D341Med (cell line): Measurements from ENCODE around the gene UNC45A.
"Not testable (repeated sequence)": the region's sequence is repeated elsewhere in the genome, so short reads cannot be mapped to it uniquely, and the experiment has no call there.

Source experiments
- DNase-seq: peaks from one replicate; pipeline ENCODE4 v3.0.0; 2012; ENCODE audit warnings: low spot score

UNC45A gene

DNA sequence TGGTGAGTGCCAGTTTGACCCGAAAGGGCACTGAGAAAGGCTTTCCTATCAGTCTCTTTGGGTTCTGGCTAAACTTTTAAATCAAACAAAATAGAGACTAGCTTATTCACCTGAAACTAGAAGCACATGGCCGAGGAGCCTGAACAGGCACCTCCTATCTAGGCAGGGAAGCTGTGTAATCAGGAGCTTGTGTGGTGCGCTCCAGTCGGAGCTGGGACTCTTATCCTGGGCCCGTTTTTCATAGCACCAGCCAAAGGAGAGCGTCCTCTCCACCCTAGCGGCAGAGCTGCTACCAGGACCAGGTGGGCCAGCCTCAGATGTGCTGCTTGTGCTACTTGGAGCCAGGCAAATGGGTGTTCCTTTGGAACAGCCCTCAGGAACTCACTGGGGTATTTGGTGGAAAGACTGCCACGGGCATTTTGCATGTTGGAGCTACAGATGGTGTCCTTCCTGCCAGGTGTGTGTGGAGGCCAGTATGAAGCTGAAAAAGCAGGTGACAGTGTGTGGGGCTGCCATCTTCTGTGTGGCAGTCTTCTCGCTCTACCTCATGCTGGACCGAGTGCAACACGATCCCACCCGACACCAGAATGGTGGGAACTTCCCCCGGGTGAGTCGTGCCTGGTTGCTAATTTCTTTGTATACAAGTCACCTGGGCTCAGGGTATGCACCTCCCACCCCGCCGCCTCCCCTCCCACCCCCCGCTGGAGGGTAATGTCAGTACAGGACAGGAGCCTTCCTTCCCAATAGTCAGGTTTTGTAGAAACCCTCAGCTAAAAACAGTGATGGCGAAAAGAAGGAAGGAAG is 31.1 kb upstream of the UNC45A start:
- no peak for DNase-seq

- DNase-seq = no peak
Measured at GRCh38 chr15:90904746-90905145, 30.3 kb upstream of the UNC45A start.

DNA sequence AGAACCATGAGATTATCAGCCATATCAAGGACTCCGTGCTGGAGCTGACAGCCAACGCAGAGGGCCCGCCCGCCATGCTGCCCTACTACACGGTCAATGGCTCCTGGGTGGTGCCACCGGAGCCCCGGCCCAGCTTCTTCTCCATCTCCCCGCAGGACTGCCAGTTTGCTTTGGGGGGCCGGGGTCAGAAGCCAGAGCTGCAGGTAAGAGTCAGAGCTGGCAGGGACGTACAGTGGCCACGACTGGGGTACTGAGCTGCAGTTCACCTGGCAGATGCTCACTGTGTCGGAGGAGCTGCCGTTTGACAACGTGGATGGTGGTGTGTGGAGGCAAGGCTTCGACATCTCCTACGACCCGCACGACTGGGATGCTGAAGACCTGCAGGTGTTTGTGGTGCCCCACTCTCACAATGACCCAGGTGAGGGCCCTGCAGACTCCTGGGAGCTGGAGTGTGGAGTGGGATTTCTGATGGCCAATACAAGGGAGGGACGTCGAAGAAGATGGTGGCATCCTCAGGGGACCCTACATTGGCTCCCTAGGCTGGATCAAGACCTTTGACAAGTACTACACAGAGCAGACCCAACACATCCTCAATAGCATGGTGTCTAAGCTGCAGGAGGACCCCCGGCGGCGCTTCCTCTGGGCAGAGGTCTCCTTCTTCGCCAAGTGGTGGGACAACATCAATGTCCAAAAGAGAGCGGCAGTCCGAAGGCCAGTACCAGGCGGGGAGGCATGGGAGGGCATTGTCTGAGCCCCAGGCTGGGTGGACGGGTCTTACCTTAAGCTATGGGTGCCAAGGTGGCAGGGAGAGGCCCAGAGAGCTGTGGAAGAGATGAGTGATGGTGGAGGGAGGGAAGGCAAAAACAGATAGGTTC is 29.5 kb upstream of the UNC45A start:
- DNase-seq = no peak

GRCh38 chr15:90906181-90906849 is 28.8 kb upstream of the UNC45A start:
- no peak for DNase-seq

DNA sequence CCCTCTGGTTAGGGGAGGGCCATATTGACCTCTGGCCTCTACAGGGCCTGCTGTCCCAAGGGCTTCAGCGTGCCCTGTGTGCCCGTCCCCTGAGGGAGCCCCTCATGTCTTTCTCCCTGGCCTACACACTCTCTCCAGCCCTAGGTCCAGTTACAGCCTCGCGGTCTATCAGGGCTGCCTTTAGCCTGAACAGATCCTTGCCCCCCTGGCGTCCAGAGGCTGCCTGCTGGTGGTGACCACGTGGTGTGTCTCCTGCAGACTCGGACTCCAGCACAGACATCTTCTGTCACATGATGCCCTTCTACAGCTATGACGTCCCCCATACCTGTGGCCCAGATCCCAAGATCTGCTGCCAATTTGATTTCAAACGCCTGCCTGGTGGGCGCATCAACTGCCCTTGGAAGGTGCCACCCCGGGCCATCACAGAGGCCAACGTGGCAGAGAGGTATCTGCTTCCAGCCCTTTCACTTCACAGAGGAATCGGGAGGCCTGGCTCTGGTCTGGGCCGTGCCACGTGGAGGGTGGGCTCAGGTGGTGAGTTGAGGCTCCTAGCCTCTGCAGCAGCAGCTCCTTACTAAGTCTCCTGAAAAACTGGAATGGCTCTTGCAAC is 27.9 kb upstream of the UNC45A start:
- no peak for DNase-seq

DNA sequence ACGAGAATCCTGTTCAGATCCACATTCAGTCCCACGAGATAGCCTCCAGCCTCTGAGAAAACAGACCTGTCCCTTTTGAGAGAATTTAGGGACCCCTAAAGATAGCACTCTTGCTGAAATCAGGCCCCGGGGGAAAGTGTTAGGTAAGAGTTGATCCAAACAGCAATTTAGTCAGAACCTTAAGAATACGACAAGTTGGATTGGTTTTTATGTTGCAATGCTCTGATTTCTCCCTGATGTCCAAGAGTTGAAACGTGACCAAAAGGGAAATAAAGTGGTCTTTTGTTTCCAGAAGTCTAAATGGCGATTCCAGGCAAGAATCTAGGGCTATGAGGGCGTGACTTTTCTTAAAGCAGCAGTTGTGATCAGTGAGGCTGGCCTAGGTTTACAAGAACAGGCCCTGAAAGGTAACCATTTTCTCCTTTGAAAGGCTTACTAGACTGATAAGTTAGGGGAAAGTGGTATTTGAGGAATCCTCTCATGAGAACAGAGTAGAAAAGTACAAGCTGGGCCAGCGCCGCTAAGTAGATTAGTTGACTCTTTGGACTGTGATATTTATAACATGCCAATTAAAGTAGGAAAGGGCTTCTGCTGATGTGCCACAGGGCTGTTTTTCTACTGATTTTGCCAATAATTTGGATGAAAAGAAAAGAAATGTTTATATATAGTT is 27.1 kb upstream of the UNC45A start:
- DNase-seq = no peak

DNA sequence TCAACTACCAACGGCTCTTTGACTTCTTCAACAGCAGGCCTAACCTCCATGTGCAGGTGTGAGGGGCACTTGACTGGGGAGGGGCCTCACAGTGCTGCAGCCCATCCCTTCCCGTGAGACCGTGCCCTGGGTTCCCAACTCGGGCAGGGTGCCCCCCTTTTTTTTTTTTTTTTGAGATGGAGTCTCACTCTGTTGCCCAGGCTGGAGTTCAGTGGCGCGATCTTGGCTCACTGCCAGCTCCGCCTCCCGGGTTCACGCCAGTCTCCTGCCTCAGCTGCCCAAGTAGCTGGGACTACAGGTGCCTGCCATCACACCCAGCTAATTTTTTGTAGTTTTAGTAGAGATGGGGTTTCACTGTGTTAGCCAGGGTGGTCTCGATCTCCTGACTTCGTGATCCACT is 25.6 kb upstream of the UNC45A start:
- not testable (repeated sequence) for DNase-seq

DNA sequence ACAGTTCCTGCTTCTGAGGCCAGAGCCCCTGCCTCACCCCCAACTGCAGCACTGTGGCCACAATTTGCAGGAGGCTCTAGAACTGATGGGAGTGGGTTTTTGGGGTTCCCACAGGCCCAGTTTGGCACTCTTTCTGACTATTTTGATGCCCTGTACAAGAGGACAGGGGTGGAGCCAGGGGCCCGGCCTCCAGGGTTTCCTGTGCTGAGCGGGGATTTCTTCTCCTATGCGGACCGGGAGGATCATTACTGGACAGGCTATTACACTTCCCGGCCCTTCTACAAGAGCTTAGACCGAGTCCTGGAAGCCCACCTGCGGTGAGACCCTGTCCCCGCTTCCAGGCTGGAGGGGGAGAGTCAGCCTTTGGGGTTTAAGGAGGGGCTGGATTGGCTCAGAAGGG is 25.1 kb upstream of the UNC45A start:
- DNase-seq = no peak

- no peak for DNase-seq
Measured at GRCh38 chr15:90910441-90911301, 24.4 kb upstream of the UNC45A start.

GRCh38 chr15:90911302-90911623 is 23.8 kb upstream of the UNC45A start:
- DNase-seq = no peak

DNA sequence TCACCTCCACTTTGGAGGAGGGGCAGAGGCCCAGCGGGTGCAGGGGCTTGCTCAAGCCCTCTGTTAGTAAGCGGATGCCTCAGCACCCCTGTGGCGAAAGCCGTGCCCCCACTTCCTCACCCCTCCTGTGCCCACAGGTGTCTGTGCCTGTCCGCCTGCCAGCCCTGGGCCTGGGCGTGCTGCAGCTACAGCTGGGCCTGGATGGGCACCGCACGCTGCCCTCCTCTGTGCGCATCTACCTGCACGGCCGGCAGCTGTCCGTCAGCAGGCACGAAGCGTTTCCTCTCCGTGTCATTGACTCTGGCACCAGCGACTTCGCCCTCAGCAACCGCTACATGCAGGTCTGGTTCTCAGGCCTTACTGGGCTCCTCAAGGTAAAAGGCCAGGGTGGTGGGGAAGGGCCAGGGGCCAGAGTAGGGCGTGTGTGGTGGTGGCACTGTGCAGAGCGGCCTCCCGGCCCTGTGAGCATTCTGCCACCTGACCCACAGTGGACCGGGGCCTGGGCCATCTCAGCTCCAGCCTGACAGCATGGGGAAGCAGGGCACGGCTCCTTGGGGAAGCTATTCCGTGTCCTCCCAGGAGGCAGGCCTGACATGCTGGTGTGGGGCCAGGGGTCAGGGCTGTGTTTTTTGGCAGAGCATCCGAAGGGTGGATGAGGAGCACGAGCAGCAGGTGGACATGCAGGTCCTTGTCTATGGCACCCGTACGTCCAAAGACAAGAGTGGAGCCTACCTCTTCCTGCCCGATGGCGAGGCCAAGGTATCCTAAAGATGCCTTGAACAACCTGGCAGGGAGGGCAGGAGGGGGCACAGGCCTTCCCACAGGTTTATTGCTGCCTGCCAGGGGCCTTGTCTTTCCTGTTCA is 22.9 kb upstream of the UNC45A start:
- DNase-seq = no peak

GRCh38 chr15:90912770-90913075 is 22.4 kb upstream of the UNC45A start:
- DNase-seq = no peak

DNA sequence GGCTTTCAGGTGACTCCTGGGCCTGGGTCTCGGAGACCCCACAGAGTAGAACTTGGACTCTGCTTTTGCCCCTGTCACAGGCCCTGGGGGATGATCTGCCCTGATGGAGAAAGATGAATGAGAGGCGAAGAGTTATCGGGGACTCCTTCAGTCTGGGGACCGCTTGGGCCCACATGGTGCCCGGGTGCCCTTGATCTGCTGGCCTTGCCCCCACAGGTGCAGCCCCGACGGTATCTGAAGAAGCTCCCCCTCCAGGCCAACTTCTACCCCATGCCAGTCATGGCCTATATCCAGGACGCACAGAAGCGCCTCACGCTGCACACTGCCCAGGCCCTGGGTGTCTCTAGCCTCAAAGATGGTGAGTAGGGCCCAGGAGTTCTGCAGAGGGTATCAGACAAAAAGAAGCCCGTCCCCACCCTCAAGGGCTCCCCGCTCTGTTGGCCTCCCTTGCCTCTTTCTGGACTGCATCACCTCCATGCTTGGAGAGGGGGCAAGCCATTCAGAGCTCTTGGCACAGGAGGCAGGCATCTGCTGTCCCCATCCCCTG is 21.6 kb upstream of the UNC45A start:
- DNase-seq = no peak

GRCh38 chr15:90914305-90915080 is 20.6 kb upstream of the UNC45A start:
- no peak for DNase-seq

DNA sequence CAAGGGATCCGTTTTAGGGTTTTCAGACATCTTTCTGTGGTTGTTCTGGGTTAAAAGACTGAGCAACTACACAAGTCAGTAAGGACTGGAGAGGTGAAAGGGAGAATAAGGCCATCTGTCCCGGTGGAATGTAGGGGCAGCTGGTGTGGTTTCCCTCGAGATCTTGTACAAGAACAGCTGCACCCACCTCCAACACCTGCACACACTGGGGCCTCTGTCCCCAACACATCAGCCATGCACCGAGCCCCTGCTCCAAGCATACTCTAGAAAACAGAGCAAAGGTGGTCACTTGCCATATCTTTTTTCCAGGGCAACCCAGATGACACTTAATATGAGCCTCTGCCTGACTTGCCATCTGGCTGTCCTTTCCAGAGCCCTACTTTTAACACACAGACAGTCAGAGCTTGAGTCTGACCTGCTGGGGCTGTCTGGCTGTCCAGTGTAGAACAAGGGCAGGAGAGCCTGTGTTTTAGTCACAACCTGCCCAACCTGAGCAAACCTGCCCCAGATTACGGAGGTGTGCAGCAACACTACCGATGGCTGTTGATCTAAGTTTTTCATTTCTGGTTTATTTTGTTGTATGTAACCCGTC is 19.8 kb upstream of the UNC45A start:
- DNase-seq = no peak

DNA sequence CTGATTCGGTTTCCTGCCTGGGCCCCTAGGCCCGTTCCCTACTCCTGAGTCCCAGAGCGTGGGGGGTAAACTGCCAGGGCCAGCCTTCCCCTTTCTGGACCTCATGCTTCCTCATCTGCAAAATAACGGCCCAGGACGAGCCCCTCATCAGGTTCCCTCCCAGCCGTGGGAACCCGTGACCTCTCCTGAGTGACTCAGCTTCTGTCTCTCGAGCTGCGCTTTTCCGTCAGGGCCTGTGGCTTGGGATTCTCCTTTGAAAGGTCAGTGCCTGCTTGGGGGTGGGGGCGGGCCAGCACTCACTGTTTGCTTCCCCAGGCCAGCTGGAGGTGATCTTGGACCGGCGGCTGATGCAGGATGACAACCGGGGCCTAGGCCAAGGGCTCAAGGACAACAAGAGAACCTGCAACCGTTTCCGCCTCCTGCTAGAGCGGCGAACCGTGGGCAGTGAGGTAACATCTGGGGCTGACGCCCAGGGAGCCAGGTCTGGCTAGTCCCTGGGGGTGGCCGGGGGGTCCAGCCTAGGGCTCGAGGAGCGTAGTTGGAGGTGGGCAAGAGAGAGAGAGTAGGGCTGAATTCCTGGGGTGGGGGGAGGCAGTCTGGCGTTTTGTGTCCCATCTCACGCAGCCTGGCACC is 19.2 kb upstream of the UNC45A start:
- no peak for DNase-seq

GRCh38 chr15:90916461-90916860 is 18.6 kb upstream of the UNC45A start:
- no peak for DNase-seq

- no peak for DNase-seq
Measured at GRCh38 chr15:90917569-90917968, 17.5 kb upstream of the UNC45A start.
